ENCODE data around the gene FUCA2.

Gene FUCA2

DNA sequence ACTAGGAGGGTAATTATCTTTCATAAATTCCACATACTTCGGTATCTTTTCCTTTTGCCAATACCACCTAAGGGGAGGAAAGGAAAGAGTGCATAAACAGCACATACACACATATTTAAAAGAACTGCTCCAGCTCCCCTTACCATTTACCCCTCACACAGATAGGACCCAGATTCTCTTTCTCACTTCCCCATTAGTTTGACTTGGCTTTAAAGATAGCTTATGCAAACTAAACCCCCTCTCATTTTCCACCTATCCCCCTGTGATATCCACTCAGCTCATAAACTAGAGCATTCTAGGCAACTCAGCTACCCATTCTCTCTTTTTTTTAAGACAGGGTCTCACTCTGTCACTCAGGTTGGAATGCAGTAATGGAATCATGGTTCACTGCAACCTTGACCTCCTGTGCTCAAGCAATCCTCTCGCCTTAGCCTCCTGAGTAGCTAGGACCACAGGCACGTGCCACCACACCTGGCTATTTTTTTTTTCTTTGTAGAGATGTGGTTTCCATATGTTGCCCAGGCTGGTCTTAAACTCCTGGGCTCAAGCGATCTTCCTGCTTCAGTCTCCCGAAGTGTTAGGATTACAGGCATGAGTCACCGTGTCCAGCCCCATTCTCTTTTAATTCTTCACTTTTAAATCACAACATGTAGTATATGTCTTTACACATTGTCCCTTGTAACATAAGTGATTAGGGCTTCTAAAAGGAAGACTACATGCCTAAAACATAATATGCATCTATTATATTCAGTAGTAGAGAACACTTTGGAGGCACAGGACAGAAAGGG lies 4.0 kb downstream of the FUCA2 start:
- TF ChIP-seq, protein P1, sequence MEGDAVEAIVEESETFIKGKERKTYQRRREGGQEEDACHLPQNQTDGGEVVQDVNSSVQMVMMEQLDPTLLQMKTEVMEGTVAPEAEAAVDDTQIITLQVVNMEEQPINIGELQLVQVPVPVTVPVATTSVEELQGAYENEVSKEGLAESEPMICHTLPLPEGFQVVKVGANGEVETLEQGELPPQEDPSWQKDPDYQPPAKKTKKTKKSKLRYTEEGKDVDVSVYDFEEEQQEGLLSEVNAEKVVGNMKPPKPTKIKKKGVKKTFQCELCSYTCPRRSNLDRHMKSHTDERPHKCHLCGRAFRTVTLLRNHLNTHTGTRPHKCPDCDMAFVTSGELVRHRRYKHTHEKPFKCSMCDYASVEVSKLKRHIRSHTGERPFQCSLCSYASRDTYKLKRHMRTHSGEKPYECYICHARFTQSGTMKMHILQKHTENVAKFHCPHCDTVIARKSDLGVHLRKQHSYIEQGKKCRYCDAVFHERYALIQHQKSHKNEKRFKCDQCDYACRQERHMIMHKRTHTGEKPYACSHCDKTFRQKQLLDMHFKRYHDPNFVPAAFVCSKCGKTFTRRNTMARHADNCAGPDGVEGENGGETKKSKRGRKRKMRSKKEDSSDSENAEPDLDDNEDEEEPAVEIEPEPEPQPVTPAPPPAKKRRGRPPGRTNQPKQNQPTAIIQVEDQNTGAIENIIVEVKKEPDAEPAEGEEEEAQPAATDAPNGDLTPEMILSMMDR (IDR thresholded peaks at IDR 0.05; ENCODE audit: borderline replicate concordance, insufficient read depth, low read depth, low read length): no peak
- no peak overlapping the region for H3K4me3 ChIP-seq (ENCODE audit: low read depth, low read length)

DNA sequence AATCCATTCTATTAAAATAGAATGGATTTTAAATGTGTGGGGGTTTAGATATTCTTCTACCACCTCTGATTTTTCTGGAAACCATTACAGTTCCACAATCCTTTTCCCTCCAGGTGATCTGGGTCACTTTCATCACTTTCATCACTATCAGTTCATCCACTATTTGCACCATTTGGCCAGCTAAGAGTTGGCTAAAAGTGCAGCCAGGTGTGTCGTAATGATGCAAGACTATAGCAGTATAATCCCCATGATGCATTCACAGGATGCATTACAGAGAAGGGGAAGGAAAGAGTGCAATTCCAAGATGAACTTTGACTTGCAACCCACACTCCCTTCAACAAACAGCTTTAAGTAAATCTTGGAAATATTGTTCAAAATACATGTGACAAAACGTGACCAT lies 4.9 kb downstream of the FUCA2 start:
- TF ChIP-seq, protein P1 (IDR thresholded peaks at IDR 0.05; ENCODE audit: borderline replicate concordance, insufficient read depth, low read depth, low read length): no peak

DNA sequence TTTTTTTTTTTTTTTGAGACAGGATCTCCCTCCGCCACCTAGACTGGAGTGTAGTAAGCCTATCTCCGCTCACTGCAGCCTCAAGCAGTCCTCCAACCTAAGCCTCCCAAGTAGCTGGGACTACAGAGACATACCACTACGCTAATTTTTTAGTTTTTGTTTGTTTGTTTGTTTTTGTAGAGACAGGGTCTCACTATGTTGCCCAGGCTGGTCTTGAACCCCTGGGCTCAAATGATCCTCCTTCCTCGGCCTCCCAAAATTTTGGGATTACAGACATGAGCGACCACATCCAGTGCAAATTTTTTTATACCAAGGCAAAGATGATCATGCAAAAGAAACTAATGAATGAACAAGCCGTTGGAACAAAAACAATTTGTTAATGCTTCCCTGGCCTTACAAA lies 5.3 kb downstream of the FUCA2 start:
- TF ChIP-seq, protein P1 (IDR thresholded peaks at IDR 0.05; ENCODE audit: borderline replicate concordance, insufficient read depth, low read depth, low read length): no peak
- H3K4me3 ChIP-seq (ENCODE audit: low read depth, low read length): no peak overlapping the region

More for the DNA sequence above, 4.9 kb downstream of the FUCA2 start:
- H3K4me3 ChIP-seq (ENCODE audit: low read depth, low read length): no peak overlapping the region

DNA sequence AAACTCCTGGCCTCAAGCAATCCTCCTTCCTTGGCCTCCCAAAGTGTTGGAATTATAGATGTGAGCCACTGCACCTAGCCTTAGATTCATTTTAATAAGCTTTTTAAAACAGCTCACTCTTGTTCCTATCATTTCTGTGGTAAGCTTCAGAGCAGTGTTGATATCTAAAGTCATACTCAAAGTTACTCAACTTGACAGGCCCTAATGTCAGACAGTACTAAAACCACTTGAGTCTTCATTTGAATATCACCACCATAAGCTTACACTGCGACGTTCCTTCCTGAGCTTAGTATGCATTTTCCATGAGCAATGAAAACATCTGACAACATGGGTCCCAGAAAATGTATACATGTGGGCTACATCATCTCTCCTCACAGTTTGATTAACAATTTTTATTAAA lies 6.0 kb downstream of the FUCA2 start:
- TF ChIP-seq, protein P1 (IDR thresholded peaks at IDR 0.05; ENCODE audit: borderline replicate concordance, insufficient read depth, low read depth, low read length): no peak
- no peak overlapping the region for H3K4me3 ChIP-seq (ENCODE audit: low read depth, low read length)

DNA sequence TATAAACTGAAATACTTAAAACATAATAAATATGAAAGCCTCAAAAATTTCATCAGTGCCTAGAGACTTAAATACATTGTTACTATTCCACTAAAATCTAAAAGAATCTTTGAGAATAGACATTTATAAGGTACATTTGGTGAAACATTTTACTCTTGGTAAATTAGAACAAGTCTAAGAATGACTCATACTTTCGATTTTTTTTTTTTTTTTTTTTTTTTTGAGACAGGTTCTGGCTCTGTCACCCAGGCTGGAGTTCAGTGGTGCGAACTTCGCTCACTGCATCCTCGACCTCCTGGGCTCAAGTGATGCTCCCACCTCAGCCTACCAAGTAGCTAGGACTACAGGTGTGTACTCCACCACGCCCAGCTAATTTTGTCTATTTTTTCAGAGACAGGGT lies 6.4 kb downstream of the FUCA2 start:
- TF ChIP-seq, protein P1 (IDR thresholded peaks at IDR 0.05; ENCODE audit: borderline replicate concordance, insufficient read depth, low read depth, low read length): no peak
- no peak overlapping the region for H3K4me3 ChIP-seq (ENCODE audit: low read depth, low read length)

DNA sequence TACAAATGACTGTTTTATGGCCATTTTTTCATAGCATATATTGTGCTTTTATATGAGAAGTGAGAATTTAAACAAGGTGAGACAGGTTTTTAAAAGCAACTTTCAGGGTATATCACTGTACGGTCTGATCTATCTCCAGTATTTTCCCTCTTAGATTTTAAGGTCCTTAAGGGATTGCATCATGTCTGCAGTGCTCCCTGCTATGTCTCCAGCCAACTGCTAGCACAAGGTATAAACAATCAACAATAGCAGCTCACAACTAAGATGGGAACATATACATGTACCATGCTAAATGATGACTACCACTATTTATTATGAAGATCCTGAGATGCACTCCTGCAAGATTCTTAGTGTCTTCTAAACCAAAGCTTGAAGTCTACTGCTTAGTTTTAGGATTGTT lies 7.2 kb downstream of the FUCA2 start:
- TF ChIP-seq, protein P1 (IDR thresholded peaks at IDR 0.05; ENCODE audit: borderline replicate concordance, insufficient read depth, low read depth, low read length): no peak
- H3K4me3 ChIP-seq (ENCODE audit: low read depth, low read length): no peak overlapping the region

DNA sequence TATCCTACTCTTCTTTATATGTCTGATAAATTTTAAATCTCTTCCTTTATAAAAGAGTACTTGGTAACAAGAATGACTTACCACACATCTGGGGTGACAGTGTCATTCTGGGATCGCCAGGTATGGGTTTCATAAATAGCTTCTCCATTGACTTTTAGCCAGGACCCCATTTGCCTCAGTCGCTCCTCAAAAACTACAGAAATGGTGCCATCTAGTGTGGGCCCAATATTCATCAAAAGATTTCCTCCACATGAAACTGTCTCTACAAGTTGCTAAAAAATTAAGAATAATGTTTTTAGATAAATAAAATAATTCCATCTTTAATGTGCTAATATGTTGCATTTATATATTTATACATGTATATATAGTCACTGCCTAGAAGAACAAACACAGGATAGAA lies 9.7 kb downstream of the FUCA2 start:
- TF ChIP-seq, protein P1 (IDR thresholded peaks at IDR 0.05; ENCODE audit: borderline replicate concordance, insufficient read depth, low read depth, low read length): no peak
- H3K4me3 ChIP-seq (ENCODE audit: low read depth, low read length): no peak overlapping the region

Data from GM12875 (cell line).